ENCODE measurements around the gene PLEKHG4B.

PLEKHG4B gene

DNA sequence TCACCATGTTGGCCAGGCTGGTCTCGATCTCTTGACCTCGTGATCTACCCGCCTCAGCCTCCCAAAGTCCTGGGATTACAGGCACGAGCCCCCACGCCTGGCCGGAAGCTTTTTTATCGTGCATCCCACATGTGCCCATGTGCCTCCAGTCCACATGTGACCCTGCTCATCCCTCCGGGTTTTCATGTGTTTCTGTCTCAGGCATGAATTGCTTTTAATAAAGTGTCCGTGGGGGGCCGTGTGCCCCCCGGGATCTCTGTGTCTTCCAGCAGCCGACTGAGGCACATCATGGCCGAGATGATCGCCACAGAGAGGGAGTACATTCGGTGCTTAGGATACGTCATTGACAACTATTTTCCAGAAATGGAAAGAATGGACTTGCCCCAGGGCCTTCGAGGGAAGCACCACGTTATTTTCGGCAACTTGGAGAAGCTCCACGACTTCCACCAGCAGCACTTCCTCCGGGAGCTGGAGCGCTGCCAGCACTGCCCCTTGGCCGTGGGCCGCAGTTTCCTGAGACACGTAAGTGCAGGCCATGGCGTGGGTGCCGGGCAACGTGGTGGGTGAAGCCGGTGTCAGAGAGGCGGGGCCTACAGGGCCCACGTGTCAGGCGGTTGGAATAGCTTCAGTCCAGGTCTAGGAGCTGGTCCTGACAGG is 77.2 kb downstream of the PLEKHG4B start:
- DNase-seq (ENCODE audit: low read depth in 2 of 3, low spot score in 2 of 3), result no peak

DNA sequence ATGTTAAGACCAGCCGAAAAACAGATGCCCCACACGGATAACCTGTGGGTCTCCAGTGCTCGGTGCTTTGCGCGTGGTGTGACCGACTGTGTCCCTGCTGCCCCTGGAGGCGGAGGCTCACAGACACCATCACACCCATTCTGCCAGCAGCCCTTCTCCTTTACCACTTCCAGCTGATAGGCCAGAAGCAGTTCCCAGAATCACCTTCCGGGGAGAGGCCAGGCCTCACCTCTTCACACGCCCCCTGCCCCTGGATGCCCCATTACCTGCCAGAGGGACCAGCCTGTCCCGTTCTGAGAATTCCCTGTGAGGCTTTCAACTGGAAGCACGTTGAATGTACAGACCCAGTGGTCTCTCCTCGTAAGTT is 77.7 kb downstream of the PLEKHG4B start:
- no peak for DNase-seq (ENCODE audit: low read depth in 2 of 3, low spot score in 2 of 3)

DNA sequence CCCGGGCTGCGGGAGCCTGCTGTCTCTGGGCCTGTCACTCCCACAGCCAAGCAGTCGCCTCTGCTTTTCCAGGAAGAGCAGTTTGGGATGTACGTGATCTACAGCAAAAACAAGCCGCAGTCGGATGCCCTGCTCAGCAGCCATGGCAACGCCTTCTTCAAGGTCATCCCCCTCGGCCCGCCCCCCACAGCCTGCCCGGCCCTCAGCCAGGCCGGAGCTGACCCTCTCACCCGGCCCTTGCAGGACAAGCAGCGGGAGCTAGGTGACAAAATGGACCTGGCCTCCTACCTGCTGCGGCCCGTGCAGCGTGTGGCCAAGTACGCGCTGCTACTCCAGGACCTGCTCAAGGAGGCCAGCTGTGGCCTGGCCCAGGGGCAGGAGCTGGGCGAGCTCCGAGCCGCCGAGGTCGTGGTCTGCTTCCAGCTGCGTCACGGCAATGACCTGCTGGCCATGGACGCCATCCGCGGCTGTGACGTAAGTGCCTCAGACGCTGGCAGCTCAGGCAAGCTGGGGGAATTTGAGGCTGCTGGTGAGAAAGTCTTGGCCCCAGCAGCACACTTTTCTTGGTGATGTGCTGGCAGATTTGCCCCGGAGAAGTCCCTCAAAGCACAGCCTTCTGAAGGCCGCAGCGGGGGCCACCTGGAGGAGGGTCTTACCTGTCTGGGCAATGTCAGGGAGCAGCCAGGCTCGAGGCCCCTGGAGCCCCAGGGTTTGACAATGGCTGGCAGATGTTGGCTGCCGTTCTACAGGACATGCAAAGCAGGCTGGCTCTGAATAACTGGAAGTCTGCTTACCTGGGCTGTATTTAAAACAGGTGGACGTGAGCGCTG is 79.2 kb downstream of the PLEKHG4B start:
- no peak for DNase-seq (ENCODE audit: low read depth in 2 of 3, low spot score in 2 of 3)

DNA sequence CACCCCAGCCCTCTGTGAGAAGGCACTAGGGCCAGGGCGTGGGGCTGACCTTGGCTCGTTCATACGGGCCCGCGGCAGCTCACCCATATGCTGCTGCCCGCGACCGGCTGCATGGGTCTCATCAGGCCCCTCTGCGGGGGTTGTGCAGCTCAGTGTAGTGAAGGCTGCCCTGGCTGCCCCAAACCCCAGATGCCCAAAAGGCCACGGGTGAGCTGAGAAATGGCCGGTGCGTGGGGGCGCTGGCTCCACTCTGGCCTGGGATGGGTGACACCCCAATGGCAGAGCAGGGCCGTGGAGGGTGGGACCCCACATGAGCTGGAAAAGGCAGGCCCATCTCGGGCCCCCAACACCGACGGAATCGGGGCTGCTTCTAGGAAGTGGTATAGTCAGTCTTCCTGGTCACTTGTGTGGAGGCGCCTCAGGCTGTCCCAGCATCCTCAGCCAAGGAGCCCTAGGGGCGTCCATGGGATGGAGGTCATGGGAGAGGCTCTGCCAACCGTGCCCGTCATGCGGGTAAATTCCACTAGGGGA is 79.9 kb downstream of the PLEKHG4B start:
- no peak for DNase-seq (ENCODE audit: low read depth in 2 of 3, low spot score in 2 of 3)

DNA sequence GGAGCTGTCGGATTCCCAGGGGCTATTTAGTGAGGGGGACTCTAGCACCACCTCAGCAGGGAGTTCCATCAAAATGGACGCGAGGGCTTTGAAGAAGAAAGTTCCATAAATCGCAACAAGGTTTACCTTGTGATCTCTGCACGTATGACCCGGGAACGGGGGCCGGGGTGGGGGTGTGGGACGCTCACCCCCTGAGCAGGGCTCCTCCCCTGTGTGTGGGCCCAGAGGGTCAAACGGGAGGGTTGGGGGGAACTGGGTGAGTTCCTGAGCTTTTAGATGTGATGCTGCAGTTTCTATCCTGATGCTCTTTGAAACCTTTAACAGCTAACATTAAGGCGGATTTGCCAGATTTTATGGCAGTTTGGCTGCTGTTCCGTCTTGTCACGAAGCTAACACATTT is 80.5 kb downstream of the PLEKHG4B start:
- no peak for DNase-seq (ENCODE audit: low read depth in 2 of 3, low spot score in 2 of 3)

DNA sequence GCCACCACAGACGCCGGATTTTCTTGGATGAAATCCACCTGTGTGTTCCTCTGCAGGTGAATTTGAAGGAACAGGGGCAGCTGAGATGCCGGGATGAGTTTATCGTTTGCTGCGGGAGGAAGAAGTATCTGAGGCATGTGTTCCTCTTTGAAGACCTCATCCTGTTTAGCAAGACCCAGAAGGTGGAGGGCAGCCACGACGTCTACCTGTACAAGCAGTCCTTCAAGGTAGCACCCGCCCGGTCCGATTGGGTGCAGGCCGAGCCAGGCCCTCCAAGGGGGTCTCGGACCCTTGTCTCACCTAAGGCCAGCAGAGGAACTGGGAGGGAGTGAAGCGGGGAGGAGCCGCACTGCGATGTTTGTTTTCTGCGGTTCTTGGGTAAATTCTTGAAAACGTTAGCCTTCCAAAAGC is 80.9 kb downstream of the PLEKHG4B start:
- DNase-seq (ENCODE audit: low read depth in 2 of 3, low spot score in 2 of 3), result no peak

DNA sequence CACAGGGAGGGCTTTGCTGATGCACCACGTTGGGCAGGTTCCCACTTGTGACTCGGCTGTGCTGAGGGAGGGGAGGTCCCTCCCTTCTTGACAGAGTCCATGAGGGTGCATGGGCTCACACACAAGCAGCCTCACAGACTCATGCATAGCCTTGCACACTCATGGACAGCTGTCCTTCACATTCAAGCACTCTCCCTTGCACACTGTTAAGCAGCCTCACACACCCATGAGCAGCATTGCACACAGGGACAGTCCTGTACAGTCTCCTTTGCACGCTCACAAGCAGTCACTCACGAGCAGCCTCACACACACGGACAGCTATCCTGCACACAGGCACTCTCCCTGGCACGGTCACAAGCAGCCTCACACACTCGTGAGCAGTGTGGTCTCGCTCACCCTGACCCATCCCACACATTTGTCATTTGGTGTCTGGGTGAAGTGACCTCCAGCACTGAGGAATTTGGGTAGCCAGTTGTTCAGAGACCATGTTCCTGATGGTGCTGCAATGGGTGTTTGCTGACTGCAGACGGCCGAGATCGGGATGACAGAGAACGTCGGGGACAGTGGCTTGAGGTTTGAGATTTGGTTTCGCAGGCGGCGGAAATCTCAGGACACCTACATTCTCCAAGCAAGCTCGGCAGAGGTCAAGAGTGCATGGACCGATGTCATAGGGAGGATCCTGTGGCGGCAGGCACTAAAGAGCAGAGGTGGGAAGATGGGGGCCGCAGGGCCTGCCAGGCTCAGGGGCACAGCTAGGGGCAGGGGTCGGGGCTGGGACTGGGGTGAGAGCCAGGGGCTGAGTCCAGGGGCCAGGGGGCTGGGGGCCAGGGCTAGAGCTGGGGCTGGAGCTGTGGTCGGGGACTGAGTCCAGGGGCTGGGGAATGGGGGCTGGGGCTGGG is 81.7 kb downstream of the PLEKHG4B start:
- no peak for DNase-seq (ENCODE audit: low read depth in 2 of 3, low spot score in 2 of 3)

DNA sequence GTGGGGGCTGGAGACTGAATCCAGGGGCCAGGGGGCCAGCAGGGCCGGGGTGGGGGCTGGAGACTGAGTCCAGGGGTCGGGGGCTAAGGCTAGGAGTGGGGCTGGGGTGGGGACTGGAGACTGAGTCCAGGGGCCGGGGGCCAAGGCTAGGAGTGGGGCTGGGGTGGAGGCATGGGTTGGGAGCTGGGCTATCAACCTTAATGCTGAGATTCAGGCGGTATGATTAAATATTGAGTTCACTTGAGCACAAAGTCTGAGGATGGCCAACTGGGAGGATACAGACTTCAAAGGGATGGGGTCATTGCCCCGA is 82.3 kb downstream of the PLEKHG4B start:
- no peak for DNase-seq (ENCODE audit: low read depth in 2 of 3, low spot score in 2 of 3)

DNA sequence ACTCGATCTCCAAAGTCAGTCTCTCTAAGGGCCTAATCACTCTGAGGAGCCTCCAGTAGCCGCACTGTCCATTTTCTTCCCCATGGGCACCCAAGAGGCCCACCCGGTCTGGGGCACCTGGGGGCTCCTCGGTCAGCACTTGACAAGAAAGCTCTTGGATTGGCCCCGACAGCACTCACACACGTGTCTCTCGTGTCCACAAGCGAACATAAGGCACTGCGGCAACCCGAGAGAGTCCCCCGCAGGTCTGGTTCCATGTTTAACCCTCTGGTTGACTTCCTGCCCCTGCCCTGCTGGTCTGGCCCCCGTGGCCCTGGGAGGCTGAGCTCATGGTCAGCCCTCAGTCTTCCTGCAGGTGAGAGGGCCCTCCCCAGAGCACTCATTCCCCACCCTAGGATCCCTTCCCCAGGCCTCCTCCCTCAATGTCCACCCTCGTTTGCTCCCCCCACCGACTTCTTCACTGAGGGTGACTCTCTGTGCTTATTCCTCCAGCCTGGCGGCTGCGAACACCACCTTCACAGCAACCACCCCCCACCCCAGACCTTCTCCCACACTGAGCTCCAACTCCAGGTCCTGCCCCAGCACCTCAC is 83.0 kb downstream of the PLEKHG4B start:
- no peak for DNase-seq (ENCODE audit: low read depth in 2 of 3, low spot score in 2 of 3)

DNA sequence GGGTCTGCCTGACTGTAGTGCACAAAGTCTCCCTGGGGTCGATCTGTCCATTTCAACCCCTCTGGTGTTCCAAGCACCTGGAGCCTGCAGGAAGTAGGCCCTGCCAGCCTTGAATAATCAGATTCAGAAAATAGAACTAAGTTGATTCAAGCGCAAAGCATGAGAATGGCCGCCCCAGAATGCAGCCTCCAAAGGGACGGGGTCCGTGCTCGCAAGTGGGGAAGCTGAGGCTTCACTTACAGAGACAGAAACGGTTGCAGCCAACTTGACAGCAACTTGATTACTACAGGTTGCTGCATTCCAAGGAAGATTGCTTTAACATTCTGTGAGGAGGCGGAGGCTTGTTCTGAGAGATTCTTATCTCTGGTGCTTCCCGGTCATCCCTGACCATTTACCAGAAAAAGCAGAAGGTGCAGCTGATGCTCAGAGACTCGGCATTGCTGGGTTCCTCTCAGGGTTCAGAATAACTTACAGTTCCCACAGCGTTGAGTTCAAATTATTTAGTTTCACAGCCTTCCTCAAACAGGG is 84.4 kb downstream of the PLEKHG4B start:
- DNase-seq (ENCODE audit: low read depth in 2 of 3, low spot score in 2 of 3), result no peak

DNA sequence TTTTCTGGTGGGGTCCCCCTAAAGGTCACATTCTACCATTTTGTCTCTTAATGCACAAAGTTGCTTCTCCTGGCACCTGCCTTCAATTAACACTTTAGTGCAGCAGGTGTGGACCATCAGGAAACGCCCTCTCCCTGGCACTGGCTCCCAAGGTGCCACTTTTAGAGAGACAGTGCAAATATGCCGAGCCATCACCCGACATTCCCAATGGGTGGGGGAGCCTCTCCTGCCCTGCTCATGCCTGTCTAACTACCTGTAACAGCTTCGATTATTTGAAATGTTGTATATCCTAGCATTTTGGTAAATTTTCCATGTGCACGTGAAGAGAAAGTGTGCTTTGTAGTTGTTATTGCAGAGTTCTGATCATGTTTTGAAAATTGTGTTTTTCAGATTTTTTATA is 86.1 kb downstream of the PLEKHG4B start:
- DNase-seq (ENCODE audit: low read depth in 2 of 3, low spot score in 2 of 3), result no peak

DNA sequence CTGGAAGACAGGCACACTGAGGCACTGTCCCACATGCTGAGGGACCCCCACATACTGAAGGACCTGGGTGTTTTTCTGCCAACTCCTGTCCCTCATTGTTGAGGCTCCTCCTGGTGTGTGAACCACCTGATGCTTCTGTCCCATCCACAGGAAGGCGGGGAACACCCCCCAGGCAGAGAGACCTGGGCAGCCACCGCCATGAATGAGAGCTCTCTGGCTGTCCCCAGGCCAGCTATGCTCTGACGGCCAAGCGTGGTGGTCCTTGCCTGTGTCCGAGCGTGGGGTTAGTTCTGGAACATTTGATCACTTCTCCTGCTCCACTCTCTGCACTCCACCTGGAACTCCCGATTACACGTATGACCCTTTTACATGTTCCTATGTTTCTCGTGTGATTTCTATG is 87.4 kb downstream of the PLEKHG4B start:
- DNase-seq (ENCODE audit: low read depth in 2 of 3, low spot score in 2 of 3), result no peak

DNA sequence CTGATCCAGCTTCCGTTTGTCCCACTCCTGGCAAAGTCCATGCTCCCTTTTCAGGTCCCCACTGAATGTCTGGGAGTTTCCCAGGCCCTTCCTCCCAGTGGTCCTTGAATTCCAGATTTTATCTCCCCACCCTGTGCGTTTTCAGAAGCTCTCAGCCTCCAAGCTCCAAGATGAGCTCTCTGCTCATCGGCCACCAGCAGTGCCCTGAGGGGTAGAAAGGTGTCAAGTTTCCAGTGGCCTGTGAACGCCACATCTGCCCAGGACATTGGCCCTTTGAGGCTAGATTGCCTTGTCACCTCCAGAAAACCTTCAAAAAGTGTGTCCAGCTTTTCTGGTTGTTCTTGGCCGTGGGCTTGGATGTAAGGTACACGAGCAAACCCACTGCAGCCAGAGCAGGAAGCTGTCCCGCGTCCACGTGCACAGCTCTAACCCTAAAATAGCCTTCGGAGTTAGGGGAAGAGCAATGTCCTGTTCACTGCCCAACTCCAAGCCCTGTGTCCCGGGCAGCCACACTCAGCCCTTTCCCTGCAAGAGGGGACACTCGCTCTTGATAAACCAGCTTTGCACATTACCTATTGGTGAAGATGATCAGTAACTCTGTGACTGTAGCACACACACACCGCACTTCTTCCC is 88.4 kb downstream of the PLEKHG4B start:
- no peak for DNase-seq (ENCODE audit: low read depth in 2 of 3, low spot score in 2 of 3)

DNA sequence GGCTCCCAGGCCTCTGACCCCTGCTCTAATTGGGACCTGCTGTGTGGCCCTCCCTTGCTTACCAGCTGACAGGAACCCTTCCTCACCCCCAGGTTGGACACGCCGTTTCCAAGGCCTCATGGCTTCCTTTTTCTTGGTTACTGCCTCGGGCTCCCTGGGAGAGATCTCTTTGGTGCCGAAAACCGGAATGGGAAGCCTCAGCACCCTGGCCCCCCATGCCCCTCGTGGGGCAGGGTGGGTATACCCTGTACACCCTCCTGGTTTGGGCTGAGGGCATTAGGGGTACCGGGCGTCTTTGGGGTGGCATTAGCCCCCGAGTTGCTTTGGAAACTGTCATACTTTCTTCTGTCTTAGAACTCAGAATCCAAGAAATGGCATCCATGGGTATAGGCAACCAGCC is 89.2 kb downstream of the PLEKHG4B start:
- DNase-seq (ENCODE audit: low read depth in 2 of 3, low spot score in 2 of 3), result no peak

DNA sequence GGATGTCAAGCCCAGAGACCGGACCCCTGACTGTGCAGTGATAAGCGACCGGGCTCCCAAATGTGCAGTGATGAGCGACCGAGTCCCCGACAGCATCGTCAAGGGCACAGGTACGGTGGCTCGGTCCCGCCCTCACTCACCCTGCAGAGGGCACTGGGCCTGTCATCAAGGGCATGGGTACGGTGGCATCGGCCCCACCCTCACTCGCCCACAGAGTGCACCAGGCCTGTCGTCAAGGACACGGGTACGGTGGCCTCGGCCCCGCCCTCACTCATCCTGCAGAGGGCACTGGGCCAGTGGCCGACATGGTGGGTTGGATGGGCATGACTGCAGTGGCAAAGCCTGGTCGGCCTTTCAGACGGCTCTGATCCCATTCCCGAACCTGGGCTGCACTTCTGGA is 89.6 kb downstream of the PLEKHG4B start:
- DNase-seq (ENCODE audit: low read depth in 2 of 3, low spot score in 2 of 3), result no peak

DNA sequence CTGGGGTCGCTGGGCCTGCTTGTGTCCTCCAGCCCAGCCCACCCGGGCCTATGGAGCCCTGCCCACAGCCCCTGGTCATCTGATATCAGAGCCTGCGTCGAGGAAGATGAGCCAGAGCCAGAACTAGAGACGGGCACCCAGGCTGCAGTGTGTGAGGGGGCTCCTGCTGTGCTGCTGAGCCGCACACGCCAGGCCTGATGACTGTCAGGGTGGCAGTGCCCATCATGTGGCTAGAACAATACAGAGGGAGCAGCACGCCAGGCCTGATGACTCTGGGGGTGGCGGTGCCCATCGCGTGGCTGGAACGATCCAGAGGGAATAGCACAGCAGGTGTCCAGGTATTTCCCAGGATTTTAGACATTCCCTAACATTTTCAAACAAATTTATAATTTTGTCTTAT is 90.2 kb downstream of the PLEKHG4B start:
- no peak for DNase-seq (ENCODE audit: low read depth in 2 of 3, low spot score in 2 of 3)

DNA sequence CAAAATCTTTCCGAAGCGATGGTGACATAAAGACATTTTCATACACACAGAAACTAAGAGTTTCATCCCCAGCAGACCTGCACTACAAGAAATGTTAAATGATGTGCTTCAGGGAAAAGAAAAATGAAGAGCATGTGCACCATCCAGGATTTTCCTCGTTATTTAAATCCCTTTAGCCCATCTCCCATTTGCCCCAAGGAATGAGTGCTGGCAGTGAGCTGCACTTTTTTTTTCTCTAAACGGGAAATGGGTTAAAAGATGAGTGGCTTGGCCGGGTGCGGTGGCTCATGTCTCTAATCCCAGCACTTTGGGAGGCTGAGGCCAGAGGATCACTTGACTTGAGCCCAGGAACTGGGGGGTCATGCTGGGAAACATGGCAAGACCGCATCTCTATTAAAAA is 92.5 kb downstream of the PLEKHG4B start:
- DNase-seq (ENCODE audit: low read depth in 2 of 3, low spot score in 2 of 3), result no peak

DNA sequence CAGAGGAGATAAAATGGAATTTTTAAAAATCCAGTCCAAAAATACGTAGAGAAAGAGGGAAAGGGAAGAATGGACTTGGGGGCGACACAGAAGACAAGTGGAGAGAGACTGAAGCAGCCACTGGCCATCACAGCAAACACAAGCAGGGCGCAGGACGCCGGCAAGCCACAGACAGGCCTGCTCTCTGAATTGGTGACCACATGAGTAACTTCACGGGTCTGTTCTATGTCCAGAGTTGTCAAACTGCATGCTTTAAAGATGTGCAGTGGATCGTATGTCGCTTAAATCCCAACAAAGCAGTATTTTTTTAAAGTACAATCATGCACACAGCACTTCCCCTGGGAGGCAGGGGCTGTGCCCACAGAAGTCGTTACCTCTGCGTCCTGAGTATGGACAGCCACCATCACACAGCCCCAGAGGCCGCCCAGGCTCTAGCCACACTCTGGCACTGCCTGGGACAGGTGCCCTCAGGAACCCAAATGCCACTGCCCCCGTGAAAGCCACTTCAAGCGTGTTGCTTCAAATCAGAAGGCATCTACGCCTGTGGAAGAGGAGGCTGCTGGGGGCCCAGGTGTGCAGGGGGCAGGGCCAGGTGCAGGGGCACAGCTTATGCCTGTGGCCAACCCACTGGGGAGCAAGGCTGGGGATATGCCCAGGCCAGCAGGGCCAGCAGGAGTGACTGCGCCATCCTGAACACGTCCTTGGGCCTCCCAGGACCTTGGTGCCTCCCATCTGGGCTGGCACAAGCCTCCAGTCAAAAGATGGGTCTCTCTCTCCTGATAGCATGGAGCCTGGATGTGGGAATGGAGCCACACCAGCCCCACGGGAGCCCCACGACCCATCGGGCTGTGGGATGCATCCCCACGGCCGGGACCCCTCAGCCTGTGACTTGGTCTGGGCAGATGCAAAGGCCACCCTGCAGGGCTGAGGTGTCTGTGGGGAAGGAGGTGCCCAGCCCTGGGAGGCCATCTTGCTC is 93.4 kb downstream of the PLEKHG4B start:
- DNase-seq (ENCODE audit: low read depth in 2 of 3, low spot score in 2 of 3), result no peak
